GM18511 (cell line): ENCODE results near the gene SLC39A11.

Experiments
- ATAC-seq: cut with Tn5 transposase; IDR thresholded peaks from one replicate; pipeline ENCODE4 v1.9.1; 2021; ENCODE audit warnings: mild to moderate bottlenecking, moderate library complexity; ENCODE audit not compliant: unreplicated experiment

SLC39A11 gene

GRCh38 chr17:72886622-72887021 is 205.9 kb downstream of the SLC39A11 start:
- no peak for ATAC-seq

GRCh38 chr17:72884066-72884465 is 208.4 kb downstream of the SLC39A11 start:
- ATAC-seq: no peak

GRCh38 chr17:72883351-72883750 is 209.1 kb downstream of the SLC39A11 start:
- no peak for ATAC-seq

- no peak for ATAC-seq
These were observed 210.1 kb downstream of the SLC39A11 start for GRCh38 chr17:72882426-72882825.

GRCh38 chr17:72879877-72880276 is 212.6 kb downstream of the SLC39A11 start:
- no peak for ATAC-seq

- ATAC-seq: no peak
These were observed 213.4 kb downstream of the SLC39A11 start for GRCh38 chr17:72878975-72879660.

GRCh38 chr17:72877348-72877747 is 215.1 kb downstream of the SLC39A11 start:
- ATAC-seq: no peak

- no peak for ATAC-seq
These were observed 216.1 kb downstream of the SLC39A11 start for GRCh38 chr17:72876413-72876812.

- ATAC-seq: no peak
These were observed 217.1 kb downstream of the SLC39A11 start for GRCh38 chr17:72875361-72875760.

- no peak for ATAC-seq
These were observed 220.1 kb downstream of the SLC39A11 start for GRCh38 chr17:72872396-72872795.

GRCh38 chr17:72870367-72870985 is 222.0 kb downstream of the SLC39A11 start:
- no peak for ATAC-seq

- ATAC-seq: no peak
These were observed 222.9 kb downstream of the SLC39A11 start for GRCh38 chr17:72869630-72870029.

- ATAC-seq: no peak
These were observed 226.5 kb downstream of the SLC39A11 start for GRCh38 chr17:72865954-72866353.

- peak; percentile 76 for ATAC-seq
These were observed 228.8 kb downstream of the SLC39A11 start for GRCh38 chr17:72863526-72864211.

GRCh38 chr17:72862276-72862999 is 230.1 kb downstream of the SLC39A11 start:
- ATAC-seq: no peak

GRCh38 chr17:72861811-72862210 is 230.7 kb downstream of the SLC39A11 start:
- ATAC-seq: no peak

GRCh38 chr17:72860778-72861177 is 231.7 kb downstream of the SLC39A11 start:
- ATAC-seq: no peak

GRCh38 chr17:72858826-72859495 is 233.5 kb downstream of the SLC39A11 start:
- no peak for ATAC-seq

- ATAC-seq: no peak
These were observed 238.8 kb downstream of the SLC39A11 start for GRCh38 chr17:72853440-72854415.
